HCT116 (cell line): ENCODE measurements around the gene SNRNP35. TPM values are rescaled to one million over a fixed set of nuclear protein-coding genes. Genes with fewer than 3 reads are reported as not detected.

Experiments
- ATAC-seq: fragments of 200-7000 bp; cut with Tn5 transposase; 2 replicates; pipeline ENCODE4 v1.9.1; 2020; ENCODE audit warnings: mild to moderate bottlenecking, moderate library complexity
- BruUV-seq: library from RNA; stranded (reverse); fragments of 400-500 nt; replicated peaks from 2 replicates; lab custom pipeline; 2021; lab: Mats Ljungman, UMichigan
- CTCF ChIA-PET: fragments of 300-600 bp; sonication (Branson Sonifier 250); formaldehyde crosslinking; loops from one replicate; lab custom pipeline; 2021; ENCODE audit warnings: antibody characterized with exemption; lab: Charles Lee
- POLR2A ChIA-PET: fragments of 300-600, 350-600 bp; sonication (Branson Sonifier 250); formaldehyde crosslinking; loops from one replicate; lab custom pipeline; 2021; ENCODE audit warnings: antibody characterized with exemption; lab: Charles Lee
- RAD21 ChIA-PET, 2 experiments: fragments of 300-600 bp; sonication (Branson Sonifier 250); formaldehyde crosslinking; loops; one replicate each; lab custom pipeline; 2023; ENCODE audit warnings: low total read pairs in 2 of 2; ENCODE audit not compliant: uncharacterized antibody in 2 of 2, unreplicated experiment in 2 of 2, low non-redundant PET in 1 of 2; lab: Charles Lee
- DNase-seq: peaks from one replicate; pipeline ENCODE4 v3.0.0-alpha.2; 2010; ENCODE audit warnings: low read depth, low spot score
- H2AFZ ChIP-seq: fragments of 200-600 bp; shearing (Covaris generic), sonication (generic); 2 replicates; pipeline ENCODE4 v1.6.1; 2017; ENCODE audit warnings: low read depth, mixed run types, mixed read lengths, antibody characterized with exemption, low read length; ENCODE audit not compliant: poor library complexity, severe bottlenecking
- H3K27ac ChIP-seq: 2 replicates; pipeline ENCODE4 v1.5.1; 2012; ENCODE audit warnings: low read depth, low read length
- H3K27me3 ChIP-seq: fragments of 200-600 bp; sonication (generic); 2 replicates; pipeline ENCODE4 v1.6.1; 2016; ENCODE audit warnings: mixed run types, low read length, mixed read lengths; ENCODE audit not compliant: insufficient read depth
- H3K36me3 ChIP-seq, 2 experiments: fragments of 200-500 bp in 1 of 2; fragments of 200-600 bp in 1 of 2; sonication (Bioruptor generic) in 1 of 2; sonication (generic) in 1 of 2; 2 replicates each; pipeline versions ENCODE4 v1.5.1 to v1.6.1; 2014 to 2016; ENCODE audit warnings: low read length in 2 of 2, inconsistent platforms in 1 of 2, mixed read lengths in 1 of 2, mixed run types in 1 of 2; ENCODE audit not compliant: insufficient read depth in 2 of 2, control insufficient read depth in 1 of 2
- H3K4me1 ChIP-seq, 2 experiments: fragments of 200-600 bp in 1 of 2; sonication (generic) in 1 of 2; 2 replicates each; pipeline versions ENCODE4 v1.5.1 to v1.6.1; 2012 to 2017; ENCODE audit warnings: low read length in 2 of 2, inconsistent platforms in 1 of 2, mild to moderate bottlenecking in 1 of 2, mixed read lengths in 1 of 2, mixed run types in 1 of 2, moderate library complexity in 1 of 2; ENCODE audit not compliant: insufficient read depth in 2 of 2, control insufficient read depth in 1 of 2
- H3K4me2 ChIP-seq: fragments of 200-600 bp; sonication (generic); 2 replicates; pipeline ENCODE4 v1.6.1; 2017; ENCODE audit warnings: mixed run types, low read length, mixed read lengths
- H3K4me3 ChIP-seq, 2 experiments: fragments of 200-600 bp in 1 of 2; sonication (generic) in 1 of 2; replicated peaks in 1 of 2; 2 replicates each; pipeline ENCODE4 v1.5.1; 2011 to 2016; ENCODE audit warnings: low read length in 2 of 2, control low read depth in 1 of 2, low read depth in 1 of 2, mild to moderate bottlenecking in 1 of 2, mixed read lengths in 1 of 2, mixed run types in 1 of 2
- H3K79me2 ChIP-seq: fragments of 200-600 bp; sonication (generic); 2 replicates; pipeline ENCODE4 v1.6.1; 2017; ENCODE audit warnings: mild to moderate bottlenecking, mixed run types, low read length, moderate library complexity, mixed read lengths; ENCODE audit not compliant: insufficient read depth
- H3K9ac ChIP-seq: fragments of 200-600 bp; sonication (generic); 2 replicates; pipeline ENCODE4 v1.6.1; 2016; ENCODE audit warnings: low read length, mixed read lengths
- H3K9me2 ChIP-seq: fragments of 200-600 bp; sonication (generic), shearing (Covaris generic); 2 replicates; pipeline ENCODE4 v1.6.1; 2017; ENCODE audit warnings: mixed run types, mild to moderate bottlenecking, moderate library complexity; ENCODE audit not compliant: insufficient read depth
- H3K9me3 ChIP-seq, 2 experiments: fragments of 200-500 bp in 1 of 2; fragments of 200-600 bp in 1 of 2; sonication (Bioruptor generic) in 1 of 2; sonication (generic) in 1 of 2; 2 replicates each; pipeline ENCODE4 v1.6.1; 2014 to 2017; ENCODE audit warnings: low read length in 2 of 2, mixed read lengths in 2 of 2, inconsistent platforms in 1 of 2, low read depth in 1 of 2, mild to moderate bottlenecking in 1 of 2, mixed run types in 1 of 2, moderate library complexity in 1 of 2; ENCODE audit not compliant: control insufficient read depth in 1 of 2, insufficient read depth in 1 of 2
- H4K20me1 ChIP-seq: fragments of 200-600 bp; sonication (generic), shearing (Covaris generic); 2 replicates; pipeline ENCODE4 v1.6.1; 2017; ENCODE audit warnings: mixed run types, mild to moderate bottlenecking, moderate library complexity; ENCODE audit not compliant: insufficient read depth
- CBX3 ChIP-seq: IDR thresholded peaks from 2 replicates; pipeline ENCODE4 v1.6.1; 2012; ENCODE audit warnings: low read depth
- CEBPB ChIP-seq: IDR thresholded peaks from 2 replicates; pipeline ENCODE4 v1.6.1; 2012; ENCODE audit warnings: low read depth
- CTCF ChIP-seq, 3 experiments: fragments of 200-600 bp in 1 of 3; sonication (generic) in 1 of 3; IDR thresholded peaks in 2 of 3; conservative IDR thresholded peaks in 1 of 3; 2 replicates each; pipeline ENCODE4 v1.5.1; 2012 to 2017; ENCODE audit warnings: low read depth in 2 of 3, low read length in 2 of 3, antibody characterized with exemption in 1 of 3, borderline replicate concordance in 1 of 3, control low read depth in 1 of 3, mild to moderate bottlenecking in 1 of 3, mixed read lengths in 1 of 3, mixed run types in 1 of 3, moderate library complexity in 1 of 3; ENCODE audit not compliant: insufficient read depth in 1 of 3
- EGR1 ChIP-seq: IDR thresholded peaks from 2 replicates; pipeline ENCODE4 v1.6.1; 2012; ENCODE audit warnings: low read depth
- ELF1 ChIP-seq: IDR thresholded peaks from 2 replicates; pipeline ENCODE4 v1.6.1; 2012; ENCODE audit warnings: low read depth, borderline replicate concordance
- EZH2phosphoT487 ChIP-seq: fragments of 200-600 bp; IDR thresholded peaks from 2 replicates; pipeline ENCODE4 v1.6.1; 2018; ENCODE audit warnings: antibody characterized with exemption, borderline replicate concordance
- JUND ChIP-seq: IDR thresholded peaks from 2 replicates; pipeline ENCODE4 v1.6.1; 2012
- RAD21 ChIP-seq: IDR thresholded peaks from 2 replicates; pipeline ENCODE4 v1.6.1; 2012; ENCODE audit warnings: low read depth, mild to moderate bottlenecking
- SRF ChIP-seq: IDR thresholded peaks from 2 replicates; pipeline ENCODE4 v1.6.1; 2012; ENCODE audit warnings: low read depth
- TCF7L2 ChIP-seq: IDR thresholded peaks from 2 replicates; pipeline ENCODE4 v1.7.0; 2011; ENCODE audit warnings: borderline replicate concordance, inconsistent platforms; ENCODE audit not compliant: insufficient read depth, insufficient read length; ENCODE audit errors: extremely low read depth
- YY1 ChIP-seq: IDR thresholded peaks from 2 replicates; pipeline ENCODE4 v1.6.1; 2011; ENCODE audit warnings: low read length, low read depth, moderate library complexity, mild to moderate bottlenecking; ENCODE audit not compliant: insufficient replicate concordance; ENCODE audit errors: extremely low read depth
- intact Hi-C: fragments of 100-400 bp; cut with micrococcal nuclease; formaldehyde crosslinking; loops from 2 replicates; pipeline ENCODE4 v1.10.0; 2022
- total RNA-seq: library from RNA; stranded (reverse); gene quantifications from one replicate; pipeline ENCODE4 v1.2.1, GENCODE V29; 2021; ENCODE audit not compliant: unreplicated experiment
- TF ChIP-seq, protein P1 (sequence below): IDR thresholded peaks from 2 replicates; pipeline ENCODE4 v1.6.1; 2011; ENCODE audit warnings: mild to moderate bottlenecking, low read length, moderate library complexity; ENCODE audit not compliant: insufficient replicate concordance; ENCODE audit errors: extremely low read depth
- TF ChIP-seq, protein P2 (sequence below): IDR thresholded peaks from 2 replicates; pipeline ENCODE4 v1.6.1; 2012

The SNRNP35 gene
- total RNA-seq, 1 experiment from 2014 or later = 12.4 TPM

DNA sequence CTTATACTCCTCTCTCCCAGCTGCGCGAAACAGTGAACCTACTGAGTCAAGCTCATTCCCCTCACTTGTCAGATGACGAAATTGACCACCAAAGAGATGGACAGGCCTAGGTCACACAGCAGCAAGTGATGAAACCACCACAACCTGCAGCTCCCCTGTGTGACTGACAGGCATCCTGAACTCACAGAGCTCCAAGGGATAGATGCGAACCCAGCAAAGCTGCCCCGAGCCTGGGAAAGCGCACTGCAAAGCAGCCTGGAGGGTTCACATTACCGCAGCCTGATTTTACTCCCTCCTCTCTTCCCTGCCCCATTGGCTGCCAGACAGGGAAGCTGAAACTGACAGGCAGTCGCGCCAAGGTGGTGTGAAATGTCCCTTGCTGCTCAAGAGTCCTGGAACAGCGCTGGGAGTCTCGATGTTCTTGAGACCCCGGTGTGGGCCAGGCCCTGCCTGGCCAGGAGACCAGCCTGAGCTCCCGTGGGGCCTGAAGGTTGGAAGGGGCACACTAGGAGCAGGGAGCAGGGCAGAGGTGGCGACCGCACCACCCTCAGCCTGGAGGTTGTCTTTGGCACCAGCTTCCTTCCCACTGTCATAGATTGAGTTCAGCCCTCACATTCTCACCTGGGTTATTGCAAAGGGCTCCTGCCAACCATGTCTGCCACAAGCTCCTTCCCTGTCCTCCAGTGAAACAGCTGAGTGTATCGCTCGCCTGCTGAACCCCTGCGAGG lies 36.3 kb downstream of the SNRNP35 start:
- H3K4me1 ChIP-seq = no peaks in the 10 kb centered on the region
- no peaks in the 10 kb centered on the region for H3K9me3 ChIP-seq
- no peak overlapping the region for H3K4me2 ChIP-seq
- H4K20me1 ChIP-seq = no peaks in the 10 kb centered on the region
- no peak overlapping the region for H2AFZ ChIP-seq
- CTCF ChIA-PET = no interaction called here
- POLR2A ChIA-PET = no interaction called here
- no peaks in the 10 kb centered on the region for H3K9me2 ChIP-seq
- intact Hi-C loops = no loop called here
- ATAC-seq = no peak; the same call in 1 of the 2 replicates
- no peak overlapping the region for H3K27ac ChIP-seq
- no peak for DNase-seq
- H3K36me3 ChIP-seq = no peaks in the 10 kb centered on the region; a peak in 2 of 4 replicates
- no peak overlapping the region for H3K4me3 ChIP-seq
- H3K9ac ChIP-seq = no peak overlapping the region
- RAD21 ChIA-PET = no interaction called here
- no peaks in the 10 kb centered on the region for H3K79me2 ChIP-seq
- TF ChIP-seq ELF1 (no peak), CEBPB (no peak)
- TF ChIP-seq, protein P1, sequence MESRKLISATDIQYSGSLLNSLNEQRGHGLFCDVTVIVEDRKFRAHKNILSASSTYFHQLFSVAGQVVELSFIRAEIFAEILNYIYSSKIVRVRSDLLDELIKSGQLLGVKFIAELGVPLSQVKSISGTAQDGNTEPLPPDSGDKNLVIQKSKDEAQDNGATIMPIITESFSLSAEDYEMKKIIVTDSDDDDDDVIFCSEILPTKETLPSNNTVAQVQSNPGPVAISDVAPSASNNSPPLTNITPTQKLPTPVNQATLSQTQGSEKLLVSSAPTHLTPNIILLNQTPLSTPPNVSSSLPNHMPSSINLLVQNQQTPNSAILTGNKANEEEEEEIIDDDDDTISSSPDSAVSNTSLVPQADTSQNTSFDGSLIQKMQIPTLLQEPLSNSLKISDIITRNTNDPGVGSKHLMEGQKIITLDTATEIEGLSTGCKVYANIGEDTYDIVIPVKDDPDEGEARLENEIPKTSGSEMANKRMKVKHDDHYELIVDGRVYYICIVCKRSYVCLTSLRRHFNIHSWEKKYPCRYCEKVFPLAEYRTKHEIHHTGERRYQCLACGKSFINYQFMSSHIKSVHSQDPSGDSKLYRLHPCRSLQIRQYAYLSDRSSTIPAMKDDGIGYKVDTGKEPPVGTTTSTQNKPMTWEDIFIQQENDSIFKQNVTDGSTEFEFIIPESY = no peak
- TF ChIP-seq, all 23 proteins: peak for 0
- no TSS peak for BruUV-seq
- H3K27me3 ChIP-seq = no peaks in the 10 kb centered on the region

DNA sequence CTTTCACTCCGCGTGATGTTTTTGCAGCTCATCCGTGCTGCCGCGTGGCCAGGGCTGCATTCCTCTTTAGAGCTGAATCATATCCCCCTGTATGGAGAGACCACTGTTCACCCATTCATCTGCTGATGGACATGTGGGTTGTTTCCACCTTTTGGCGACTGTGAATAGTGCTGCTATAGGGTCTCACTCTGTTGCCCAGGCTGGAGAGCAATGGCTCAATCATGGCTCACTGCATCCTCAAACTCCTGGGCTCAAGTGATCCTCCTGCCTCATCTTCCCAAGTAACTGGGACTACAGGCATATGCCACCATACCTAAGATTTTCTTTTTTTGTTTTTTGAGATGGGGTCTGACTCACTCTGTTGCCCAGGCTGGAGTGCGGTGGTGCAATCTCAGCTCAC lies 39.1 kb downstream of the SNRNP35 start:
- no TSS peak for BruUV-seq
- Histone ChIP-seq H4K20me1 (no peaks in the 10 kb centered on the region), H3K27me3 (no peaks in the 10 kb centered on the region), H3K27ac (no peak overlapping the region), H3K36me3 (no peaks in the 10 kb centered on the region; a peak in 2 of 4 replicates), H3K4me2 (no peak overlapping the region), H3K9me3 (no peaks in the 10 kb centered on the region), H3K4me1 (no peaks in the 10 kb centered on the region), H2AFZ (no peak overlapping the region), H3K9me2 (no peaks in the 10 kb centered on the region), H3K9ac (no peak overlapping the region), H3K79me2 (no peaks in the 10 kb centered on the region), H3K4me3 (no peak overlapping the region)
- ATAC-seq (no peak), DNase-seq (no peak)
- POLR2A ChIA-PET = no interaction called here
- intact Hi-C loops = no loop called here
- RAD21 ChIA-PET = no interaction called here
- CTCF ChIA-PET = no interaction called here
- TF ChIP-seq SRF (no peak), YY1 (no peak), CTCF (IDR thresholded peaks at IDR 0.05 in 2 of 3, conservative IDR thresholded peaks at IDR 0.05 in 1 of 3; ENCODE audit: borderline replicate concordance in 1 of 3, insufficient read depth in 1 of 3, low read depth in 2 of 3, low read length in 2 of 3) (no peak), JUND (no peak), TCF7L2 (no peak), RAD21 (no peak), CBX3 (no peak), EZH2phosphoT487 (no peak), EGR1 (no peak)
- TF ChIP-seq, protein P1 = no peak
- TF ChIP-seq, protein P2, sequence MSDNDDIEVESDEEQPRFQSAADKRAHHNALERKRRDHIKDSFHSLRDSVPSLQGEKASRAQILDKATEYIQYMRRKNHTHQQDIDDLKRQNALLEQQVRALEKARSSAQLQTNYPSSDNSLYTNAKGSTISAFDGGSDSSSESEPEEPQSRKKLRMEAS = no peak
